ENCODE measurements around the gene EFS.

Gene EFS

GRCh38 chr14:23378612-23379220 is 13.7 kb upstream of the EFS start:
- DNase-seq (ENCODE audit: low read depth): no peak

GRCh38 chr14:23377573-23378563 is 12.9 kb upstream of the EFS start:
- DNase-seq (ENCODE audit: low read depth): no peak

GRCh38 chr14:23377198-23377550 is 12.2 kb upstream of the EFS start:
- DNase-seq (ENCODE audit: low read depth): no peak

GRCh38 chr14:23376482-23377197 is 11.7 kb upstream of the EFS start, which contains the start of gene CMTM5:
CMTM5 (plus strand) TSS chr14:23377046; CDS start chr14:23377252, 206 bp downstream.
- DNase-seq (ENCODE audit: low read depth): no peak

GRCh38 chr14:23375527-23376251 is 10.7 kb upstream of the EFS start:
- no peak for DNase-seq (ENCODE audit: low read depth)

GRCh38 chr14:23373041-23373440 is 8.1 kb upstream of the EFS start:
- DNase-seq (ENCODE audit: low read depth): no peak

- DNase-seq (ENCODE audit: low read depth): no peak
Observed at GRCh38 chr14:23372509-23372908, 7.5 kb upstream of the EFS start, which contains the start of gene IL25. IL25 (plus strand) TSS chr14:23372809.

- DNase-seq (ENCODE audit: low read depth): no peak
Observed at GRCh38 chr14:23371865-23372264, 6.9 kb upstream of the EFS start.

GRCh38 chr14:23370221-23370620 is 5.2 kb upstream of the EFS start:
- no peak for DNase-seq (ENCODE audit: low read depth)

- DNase-seq (ENCODE audit: low read depth): no peak
Observed at GRCh38 chr14:23366426-23366921, 1.5 kb upstream of the EFS start.

- DNase-seq (ENCODE audit: low read depth): no peak
Observed at GRCh38 chr14:23365732-23366425, 907 bp upstream of the EFS start.

GRCh38 chr14:23364164-23365035 is 572 bp downstream of the EFS start:
- DNase-seq (ENCODE audit: low read depth): no peak

GRCh38 chr14:23362200-23362599 is 2.8 kb downstream of the EFS start:
- DNase-seq (ENCODE audit: low read depth): no peak

GRCh38 chr14:23361763-23362162 is 3.2 kb downstream of the EFS start:
- DNase-seq (ENCODE audit: low read depth): no peak

- no peak for DNase-seq (ENCODE audit: low read depth)
Observed at GRCh38 chr14:23361320-23361719, 3.7 kb downstream of the EFS start.

- no peak for DNase-seq (ENCODE audit: low read depth)
Observed at GRCh38 chr14:23360496-23360895, 4.5 kb downstream of the EFS start.

- no peak for DNase-seq (ENCODE audit: low read depth)
Observed at GRCh38 chr14:23359722-23360447, 5.1 kb downstream of the EFS start.

- no peak for DNase-seq (ENCODE audit: low read depth)
Observed at GRCh38 chr14:23359167-23359626, 5.8 kb downstream of the EFS start.

GRCh38 chr14:23358553-23359166 is 6.3 kb downstream of the EFS start:
- DNase-seq (ENCODE audit: low read depth): no peak

All from activated T-cell treated with anti-CD3 and anti-CD28 coated beads for 24 hours (primary cell).